Keratinocyte (primary cell): ENCODE data around the gene HPCAL1. TPM values are rescaled to one million over a fixed set of nuclear protein-coding genes. Genes with fewer than 3 reads are reported as not detected.

ENCODE experiments used
- DNase-seq: peaks from one replicate; pipeline ENCODE4 v3.0.0-alpha.2; 2011; ENCODE audit warnings: low read depth, missing footprints, low spot score
- FAIRE-seq: peaks from 2 replicates; lab custom pipeline; 2011; peaks lifted over from hg19 to GRCh38; lab: Jason Lieb, UNC
- H2AFZ ChIP-seq: 2 replicates; pipeline ENCODE4 v1.6.0; 2012; ENCODE audit warnings: low read length, control low read depth, inconsistent platforms; ENCODE audit not compliant: control insufficient read depth
- H3K27ac ChIP-seq: 2 replicates; pipeline ENCODE4 v1.5.1; 2011; ENCODE audit warnings: low read length; ENCODE audit not compliant: control insufficient read depth, insufficient read depth
- H3K27me3 ChIP-seq: 3 replicates; pipeline ENCODE4 v1.6.0; 2011; ENCODE audit warnings: low read length; ENCODE audit not compliant: control insufficient read depth, insufficient read depth; ENCODE audit errors: extremely low read depth
- H3K36me3 ChIP-seq, 2 experiments: 2 replicates in 1 of 2; 3 replicates in 1 of 2; pipeline ENCODE4 v1.5.1; 2011; ENCODE audit warnings: low read length in 2 of 2, mild to moderate bottlenecking in 1 of 2; ENCODE audit not compliant: control insufficient read depth in 2 of 2, insufficient read depth in 2 of 2; ENCODE audit errors: extremely low read depth in 1 of 2
- H3K4me1 ChIP-seq: 3 replicates; pipeline ENCODE4 v1.5.1; 2011; ENCODE audit warnings: low read length; ENCODE audit not compliant: control insufficient read depth, insufficient read depth; ENCODE audit errors: extremely low read depth
- H3K4me2 ChIP-seq: 3 replicates; pipeline ENCODE4 v1.6.0; 2011; ENCODE audit warnings: low read depth, low read length; ENCODE audit not compliant: control insufficient read depth, insufficient read depth; ENCODE audit errors: extremely low read depth
- H3K4me3 ChIP-seq, 3 experiments: fragments of 200-600 bp in 1 of 3; sonication (generic) in 1 of 3; 2 replicates in 2 of 3; 3 replicates in 1 of 3; pipeline ENCODE4 v1.5.1; 2011 to 2016; ENCODE audit warnings: low read length in 3 of 3, mild to moderate bottlenecking in 3 of 3, control low read depth in 2 of 3, inconsistent platforms in 1 of 3, low read depth in 1 of 3, mixed read lengths in 1 of 3, mixed run types in 1 of 3, moderate library complexity in 1 of 3; ENCODE audit not compliant: control insufficient read depth in 2 of 3, insufficient read depth in 2 of 3; ENCODE audit errors: extremely low read depth in 1 of 3
- H3K79me2 ChIP-seq: 2 replicates; pipeline ENCODE4 v1.6.0; 2012; ENCODE audit warnings: low read length; ENCODE audit not compliant: control insufficient read depth, insufficient read depth
- H3K9ac ChIP-seq: 3 replicates; pipeline ENCODE4 v1.6.0; 2011; ENCODE audit warnings: low read length; ENCODE audit not compliant: control insufficient read depth, insufficient read depth; ENCODE audit errors: extremely low read depth
- H3K9me1 ChIP-seq: 3 replicates; pipeline ENCODE4 v1.6.0; 2011; ENCODE audit warnings: low read length; ENCODE audit not compliant: control insufficient read depth, insufficient read depth; ENCODE audit errors: extremely low read depth
- H3K9me3 ChIP-seq: 2 replicates; pipeline ENCODE4 v1.5.1; 2012; ENCODE audit warnings: low read depth, low read length; ENCODE audit not compliant: control insufficient read depth
- H4K20me1 ChIP-seq: 3 replicates; pipeline ENCODE4 v1.6.0; 2011; ENCODE audit warnings: low read length; ENCODE audit not compliant: control insufficient read depth, insufficient read depth; ENCODE audit errors: extremely low read depth
- EZH2 ChIP-seq: IDR thresholded peaks from one replicate; pipeline ENCODE4 v1.6.1; 2012; ENCODE audit warnings: inconsistent platforms, mild to moderate bottlenecking, low read length, moderate library complexity
- dilution Hi-C: fragments of 300-500 bp; cut with MboI; formaldehyde crosslinking; loops from one replicate; pipeline ENCODE4 v1.7.0; 2020; ENCODE audit warnings: low sequenced_read_pairs; ENCODE audit not compliant: extremely low pct_ligation_motif_present
- polyA plus RNA-seq, 5 experiments: library from polyadenylated mRNA; depleted of rRNA in 3 of 5; stranded (reverse) in 3 of 5; stranded (forward) in 1 of 5; unstranded in 1 of 5; fragments of >200 nt; gene quantifications; 1 replicate in 1 of 5; 2 replicates in 3 of 5; 3 replicates in 1 of 5; pipeline versions ENCODE4 v1.2.1 to v1.2.3, GENCODE V29; 2011 to 2012; ENCODE audit warnings: missing spikeins in 2 of 5, low read depth in 1 of 5, low replicate concordance in 1 of 5
- TF ChIP-seq, protein P1 (sequence below), 3 experiments: IDR thresholded peaks in 1 of 3; conservative IDR thresholded peaks in 1 of 3; optimal IDR thresholded peaks in 1 of 3; 2 replicates in 2 of 3; 3 replicates in 1 of 3; pipeline versions ENCODE3 to v1.5.1; 2011; ENCODE audit warnings: low read length in 3 of 3, mild to moderate bottlenecking in 3 of 3, moderate library complexity in 2 of 3, control low read depth in 1 of 3, inconsistent platforms in 1 of 3; ENCODE audit not compliant: insufficient read depth in 2 of 3; ENCODE audit errors: extremely low read depth in 1 of 3

The HPCAL1 gene
- polyA plus RNA-seq, 1 donor (not counting 4 experiments of a cell fraction or from before 2014, with no cell fraction given) = 18.0 TPM

GRCh38 chr2:10363861-10364610 lies 61.3 kb downstream of the HPCAL1 start:
- Histone ChIP-seq H3K9me3 (no peaks in the 10 kb centered on the region), H3K79me2 (peaks cover 12% of the 10 kb centered on the region), H3K9ac (no peak overlapping the region), H3K4me1 (no peaks in the 10 kb centered on the region), H3K9me1 (peaks cover 5% of the 10 kb centered on the region), H3K27me3 (no peaks in the 10 kb centered on the region), H3K27ac (no peak overlapping the region), H3K4me2 (no peak overlapping the region), H3K36me3 (peaks cover 0 to 4% of the 10 kb centered on the region in 2 experiments), H3K4me3 (no peak overlapping the region), H4K20me1 (peaks cover 8% of the 10 kb centered on the region), H2AFZ (no peak overlapping the region)
- FAIRE-seq = no peak
- no peak for DNase-seq
- TF ChIP-seq, protein P1, sequence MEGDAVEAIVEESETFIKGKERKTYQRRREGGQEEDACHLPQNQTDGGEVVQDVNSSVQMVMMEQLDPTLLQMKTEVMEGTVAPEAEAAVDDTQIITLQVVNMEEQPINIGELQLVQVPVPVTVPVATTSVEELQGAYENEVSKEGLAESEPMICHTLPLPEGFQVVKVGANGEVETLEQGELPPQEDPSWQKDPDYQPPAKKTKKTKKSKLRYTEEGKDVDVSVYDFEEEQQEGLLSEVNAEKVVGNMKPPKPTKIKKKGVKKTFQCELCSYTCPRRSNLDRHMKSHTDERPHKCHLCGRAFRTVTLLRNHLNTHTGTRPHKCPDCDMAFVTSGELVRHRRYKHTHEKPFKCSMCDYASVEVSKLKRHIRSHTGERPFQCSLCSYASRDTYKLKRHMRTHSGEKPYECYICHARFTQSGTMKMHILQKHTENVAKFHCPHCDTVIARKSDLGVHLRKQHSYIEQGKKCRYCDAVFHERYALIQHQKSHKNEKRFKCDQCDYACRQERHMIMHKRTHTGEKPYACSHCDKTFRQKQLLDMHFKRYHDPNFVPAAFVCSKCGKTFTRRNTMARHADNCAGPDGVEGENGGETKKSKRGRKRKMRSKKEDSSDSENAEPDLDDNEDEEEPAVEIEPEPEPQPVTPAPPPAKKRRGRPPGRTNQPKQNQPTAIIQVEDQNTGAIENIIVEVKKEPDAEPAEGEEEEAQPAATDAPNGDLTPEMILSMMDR (optimal IDR thresholded peaks at IDR 0.05 in 1 of 3, IDR thresholded peaks at IDR 0.05 in 1 of 3, conservative IDR thresholded peaks at IDR 0.05 in 1 of 3; ENCODE audit: extremely low read depth in 1 of 3, insufficient read depth in 2 of 3, low read length in 3 of 3) = no peak
- no peak for TF ChIP-seq EZH2
- dilution Hi-C loops = no loop called here

DNA sequence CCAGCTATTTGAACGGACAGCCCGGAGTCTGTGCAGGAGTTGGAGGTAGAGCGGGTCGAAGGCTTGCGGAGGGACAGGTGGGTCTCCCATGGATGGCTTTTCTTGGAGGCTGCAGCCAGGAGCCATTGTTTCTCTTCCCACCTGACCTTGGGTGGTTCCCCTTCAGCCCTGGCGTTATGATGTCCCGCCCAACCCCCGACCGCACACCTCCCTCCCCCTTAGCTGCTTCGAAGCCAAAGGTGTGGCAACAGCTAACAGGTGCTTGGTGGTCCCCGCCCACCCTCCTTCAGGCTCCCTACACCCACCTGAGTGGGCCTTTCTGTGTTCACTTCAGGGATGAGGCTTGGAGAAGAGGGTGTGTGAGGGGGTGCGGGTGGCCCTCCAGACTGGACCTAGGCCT lies 62.7 kb downstream of the HPCAL1 start:
- Histone ChIP-seq H3K79me2 (peaks cover 17% of the 10 kb centered on the region), H3K4me3 (no peak overlapping the region), H3K9me1 (peaks cover 5% of the 10 kb centered on the region), H3K4me1 (no peaks in the 10 kb centered on the region), H4K20me1 (peaks cover 8% of the 10 kb centered on the region), H2AFZ (no peak overlapping the region), H3K27me3 (no peaks in the 10 kb centered on the region), H3K27ac (no peak overlapping the region), H3K9ac (no peak overlapping the region), H3K4me2 (no peak overlapping the region), H3K36me3 (peaks cover 0 to 2% of the 10 kb centered on the region in 2 experiments), H3K9me3 (no peaks in the 10 kb centered on the region)
- DNase-seq (no peak), FAIRE-seq (no peak)
- dilution Hi-C loops = no loop called here
- TF ChIP-seq, protein P1 (optimal IDR thresholded peaks at IDR 0.05 in 1 of 3, IDR thresholded peaks at IDR 0.05 in 1 of 3, conservative IDR thresholded peaks at IDR 0.05 in 1 of 3; ENCODE audit: extremely low read depth in 1 of 3, insufficient read depth in 2 of 3, low read length in 3 of 3) = no peak
- no peak for TF ChIP-seq EZH2
